ENCODE measurements around the gene CA12.

CA12 gene

DNA sequence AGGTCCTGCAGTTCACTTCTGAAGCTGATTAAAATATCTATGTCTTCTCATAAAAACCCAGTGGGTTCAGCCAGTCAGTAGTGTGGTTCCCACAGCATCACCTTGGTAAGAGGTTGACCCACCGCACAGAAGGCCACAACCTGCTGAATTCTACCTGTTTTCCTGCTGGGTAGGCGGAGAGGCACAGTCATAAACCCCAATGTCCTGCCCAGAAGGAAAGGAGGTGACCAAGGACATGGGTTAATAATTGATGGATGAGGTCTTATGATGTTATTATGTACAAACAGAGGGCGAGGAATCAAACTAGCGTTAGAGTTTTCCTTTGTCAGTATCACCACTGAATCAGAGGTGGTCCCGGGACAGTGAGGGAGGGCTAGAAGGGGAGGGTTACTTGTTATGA is 27.8 kb downstream of the CA12 start:
- no peak overlapping the region for H2AFZ ChIP-seq (ENCODE audit: low read length)
- H3K36me3 ChIP-seq (ENCODE audit: insufficient read depth, low read length): no peaks in the 10 kb centered on the region
- H3F3A ChIP-seq (ENCODE audit: low read depth): no peaks in the 10 kb centered on the region
- H3K4me1 ChIP-seq (ENCODE audit: insufficient read depth, low read length, poor library complexity, severe bottlenecking): no peaks in the 10 kb centered on the region
- H4K20me1 ChIP-seq (ENCODE audit: insufficient read depth, low read length, poor library complexity, severe bottlenecking): no peaks in the 10 kb centered on the region
- TF ChIP-seq, protein P1, sequence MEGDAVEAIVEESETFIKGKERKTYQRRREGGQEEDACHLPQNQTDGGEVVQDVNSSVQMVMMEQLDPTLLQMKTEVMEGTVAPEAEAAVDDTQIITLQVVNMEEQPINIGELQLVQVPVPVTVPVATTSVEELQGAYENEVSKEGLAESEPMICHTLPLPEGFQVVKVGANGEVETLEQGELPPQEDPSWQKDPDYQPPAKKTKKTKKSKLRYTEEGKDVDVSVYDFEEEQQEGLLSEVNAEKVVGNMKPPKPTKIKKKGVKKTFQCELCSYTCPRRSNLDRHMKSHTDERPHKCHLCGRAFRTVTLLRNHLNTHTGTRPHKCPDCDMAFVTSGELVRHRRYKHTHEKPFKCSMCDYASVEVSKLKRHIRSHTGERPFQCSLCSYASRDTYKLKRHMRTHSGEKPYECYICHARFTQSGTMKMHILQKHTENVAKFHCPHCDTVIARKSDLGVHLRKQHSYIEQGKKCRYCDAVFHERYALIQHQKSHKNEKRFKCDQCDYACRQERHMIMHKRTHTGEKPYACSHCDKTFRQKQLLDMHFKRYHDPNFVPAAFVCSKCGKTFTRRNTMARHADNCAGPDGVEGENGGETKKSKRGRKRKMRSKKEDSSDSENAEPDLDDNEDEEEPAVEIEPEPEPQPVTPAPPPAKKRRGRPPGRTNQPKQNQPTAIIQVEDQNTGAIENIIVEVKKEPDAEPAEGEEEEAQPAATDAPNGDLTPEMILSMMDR (conservative IDR thresholded peaks at IDR 0.05; ENCODE audit: low read length): no peak
- no peak for TF ChIP-seq EZH2phosphoT487 (IDR thresholded peaks at IDR 0.05; ENCODE audit: borderline replicate concordance)
- H3K9ac ChIP-seq (ENCODE audit: low read depth, low read length, poor library complexity, severe bottlenecking): no peak overlapping the region
- no peak overlapping the region for H3K4me2 ChIP-seq (ENCODE audit: low read depth, low read length, poor library complexity, severe bottlenecking)
- H3K9me2 ChIP-seq (replicated peaks; ENCODE audit: low read depth, low read length): no peaks in the 10 kb centered on the region
- H3K9me3 ChIP-seq (ENCODE audit: insufficient read depth, low read depth, low read length): no peaks in the 10 kb centered on the region
- H3K4me3 ChIP-seq (ENCODE audit: low read length, poor library complexity, severe bottlenecking): no peak overlapping the region
- H3K79me2 ChIP-seq (ENCODE audit: insufficient read depth, low read length): no peaks in the 10 kb centered on the region
- no peaks in the 10 kb centered on the region for H3K27me3 ChIP-seq (ENCODE audit: insufficient read depth, low read length, poor library complexity, severe bottlenecking)

- Histone ChIP-seq H3K9me2 (replicated peaks; ENCODE audit: low read depth, low read length) (no peaks in the 10 kb centered on the region), H3K9ac (ENCODE audit: low read depth, low read length, poor library complexity, severe bottlenecking) (no peak overlapping the region), H3F3A (ENCODE audit: low read depth) (no peaks in the 10 kb centered on the region), H2AFZ (ENCODE audit: low read length) (no peak overlapping the region), H3K4me3 (ENCODE audit: low read length, poor library complexity, severe bottlenecking) (no peak overlapping the region), H3K79me2 (ENCODE audit: insufficient read depth, low read length) (no peaks in the 10 kb centered on the region), H3K9me3 (ENCODE audit: insufficient read depth, low read depth, low read length) (no peaks in the 10 kb centered on the region), H4K20me1 (ENCODE audit: insufficient read depth, low read length, poor library complexity, severe bottlenecking) (no peaks in the 10 kb centered on the region), H3K4me1 (ENCODE audit: insufficient read depth, low read length, poor library complexity, severe bottlenecking) (no peaks in the 10 kb centered on the region), H3K36me3 (ENCODE audit: insufficient read depth, low read length) (no peaks in the 10 kb centered on the region), H3K4me2 (ENCODE audit: low read depth, low read length, poor library complexity, severe bottlenecking) (no peak overlapping the region), H3K27me3 (ENCODE audit: insufficient read depth, low read length, poor library complexity, severe bottlenecking) (no peaks in the 10 kb centered on the region)
- TF ChIP-seq EZH2phosphoT487 (IDR thresholded peaks at IDR 0.05; ENCODE audit: borderline replicate concordance): no peak
- TF ChIP-seq, protein P1 (conservative IDR thresholded peaks at IDR 0.05; ENCODE audit: low read length): no peak
Measured at GRCh38 chr15:63353261-63353660, 28.4 kb downstream of the CA12 start.

DNA sequence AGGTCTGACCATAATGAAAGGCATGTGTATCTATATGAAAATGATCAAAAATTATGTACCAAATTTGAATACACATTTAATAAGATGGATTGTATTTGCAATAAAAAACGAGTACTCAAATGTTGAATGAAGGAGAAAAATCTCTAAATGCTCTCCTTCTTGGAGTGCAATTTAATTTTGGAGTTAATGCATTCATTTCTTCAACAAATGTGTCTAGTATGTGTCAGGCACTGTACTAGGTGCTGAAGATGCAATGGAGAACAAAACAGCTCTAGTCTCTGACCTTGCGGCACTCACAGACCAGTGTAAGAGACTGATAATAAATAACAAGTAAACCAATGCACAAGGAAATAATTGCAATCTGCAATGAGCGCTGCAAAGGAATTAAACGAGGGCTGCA is 28.8 kb downstream of the CA12 start:
- Histone ChIP-seq H3K4me2 (ENCODE audit: low read depth, low read length, poor library complexity, severe bottlenecking) (no peak overlapping the region), H3K4me3 (ENCODE audit: low read length, poor library complexity, severe bottlenecking) (no peak overlapping the region), H3K9ac (ENCODE audit: low read depth, low read length, poor library complexity, severe bottlenecking) (no peak overlapping the region), H3F3A (ENCODE audit: low read depth) (no peaks in the 10 kb centered on the region), H3K27me3 (ENCODE audit: insufficient read depth, low read length, poor library complexity, severe bottlenecking) (no peaks in the 10 kb centered on the region), H3K4me1 (ENCODE audit: insufficient read depth, low read length, poor library complexity, severe bottlenecking) (no peaks in the 10 kb centered on the region), H4K20me1 (ENCODE audit: insufficient read depth, low read length, poor library complexity, severe bottlenecking) (no peaks in the 10 kb centered on the region), H2AFZ (ENCODE audit: low read length) (no peak overlapping the region), H3K9me2 (replicated peaks; ENCODE audit: low read depth, low read length) (no peaks in the 10 kb centered on the region), H3K9me3 (ENCODE audit: insufficient read depth, low read depth, low read length) (no peaks in the 10 kb centered on the region), H3K79me2 (ENCODE audit: insufficient read depth, low read length) (no peaks in the 10 kb centered on the region), H3K36me3 (ENCODE audit: insufficient read depth, low read length) (no peaks in the 10 kb centered on the region)
- TF ChIP-seq, protein P1 (conservative IDR thresholded peaks at IDR 0.05; ENCODE audit: low read length): no peak
- TF ChIP-seq EZH2phosphoT487 (IDR thresholded peaks at IDR 0.05; ENCODE audit: borderline replicate concordance): no peak
